Gastrocnemius medialis (tissue), 4 donors: ENCODE measurements around the gene MAP3K5. TPM values are rescaled to one million over a fixed set of nuclear protein-coding genes. Genes with fewer than 3 reads are reported as not detected.
A peak's percentile ranks its signal among the peaks of the same experiment; 100 is the strongest.

Experiments
- ATAC-seq, 2 donors: fragments of 150-250 bp; one replicate each; pipeline ENCODE4 v1.9.1; 2016
- DNase-seq, 2 donors: peaks; one replicate each; pipeline ENCODE4 v3.0.0-alpha.2; 2019
- H3K27ac ChIP-seq, 4 donors: fragments of 200-600 bp; sonication (generic); 1 replicate in 1 of 4; 2 replicates in 3 of 4; pipeline ENCODE4 v1.5.1; 2016 to 2018; ENCODE audit warnings: mild to moderate bottlenecking in 2 of 4, moderate library complexity in 1 of 4
- H3K27me3 ChIP-seq, 3 donors: fragments of 200-600 bp; sonication (generic) in 2 of 3; 1 replicate in 1 of 3; 2 replicates in 2 of 3; pipeline versions ENCODE4 v1.5.1 to v1.6.0; 2016 to 2019; ENCODE audit warnings: mild to moderate bottlenecking in 1 of 3, moderate library complexity in 1 of 3
- H3K36me3 ChIP-seq, 2 donors: fragments of 200-600 bp; sonication (generic) in 1 of 2; one replicate each; pipeline ENCODE4 v1.5.1; 2017 to 2018
- H3K4me1 ChIP-seq, 2 donors: fragments of 200-600 bp; sonication (generic) in 1 of 2; one replicate each; pipeline ENCODE4 v1.5.1; 2016 to 2017; ENCODE audit warnings: mild to moderate bottlenecking in 2 of 2
- H3K4me3 ChIP-seq, 4 donors: fragments of 200-600 bp; sonication (generic) in 3 of 4; 1 replicate in 1 of 4; 2 replicates in 3 of 4; pipeline ENCODE4 v1.5.1; 2016 to 2019; ENCODE audit warnings: mild to moderate bottlenecking in 2 of 4
- H3K9me3 ChIP-seq, 3 donors: fragments of 200-600 bp; sonication (generic) in 2 of 3; 1 replicate in 1 of 3; 2 replicates in 2 of 3; pipeline ENCODE4 v1.5.1; 2016 to 2019
- CTCF ChIP-seq, 5 experiments: fragments of 450-650 bp in 3 of 5; fragments of 200-600 bp in 2 of 5; sonication (generic) in 2 of 5; IDR thresholded peaks in 4 of 5; conservative IDR thresholded peaks in 1 of 5; 1 replicate in 4 of 5; 2 replicates in 1 of 5; pipeline ENCODE4 v1.5.1; 2016 to 2019; ENCODE audit warnings: antibody characterized with exemption in 5 of 5, mild to moderate bottlenecking in 3 of 5, moderate library complexity in 3 of 5
- POLR2A ChIP-seq, 2 donors: fragments of 450-650 bp; IDR thresholded peaks; one replicate each; pipeline ENCODE4 v1.6.1; 2017; ENCODE audit warnings: antibody characterized with exemption in 2 of 2, mild to moderate bottlenecking in 2 of 2, moderate library complexity in 2 of 2
- in situ Hi-C, 4 donors: fragments of 200-750 bp; cut with MboI; loops; one replicate each; pipeline versions ENCODE4 v1.15.0 to v1.8.0; 2017; ENCODE audit warnings: low sequenced_read_pairs in 4 of 4
- intact Hi-C: fragments of 100-400 bp; cut with DNase I; formaldehyde crosslinking; loops from one replicate; pipeline ENCODE4 v1.15.1; 2023; ENCODE audit warnings: low total_unique reads
- total RNA-seq, 4 donors: library from RNA; depleted of rRNA; stranded (reverse); fragments of >200 nt; gene quantifications; one replicate each; pipeline versions ENCODE4 v1.1.0 to v1.2.3, GENCODE V29; 2016

MAP3K5 gene
- total RNA-seq, 4 donors from 2014 or later: 2.9 to 46.9 (median 4.9) TPM

DNA sequence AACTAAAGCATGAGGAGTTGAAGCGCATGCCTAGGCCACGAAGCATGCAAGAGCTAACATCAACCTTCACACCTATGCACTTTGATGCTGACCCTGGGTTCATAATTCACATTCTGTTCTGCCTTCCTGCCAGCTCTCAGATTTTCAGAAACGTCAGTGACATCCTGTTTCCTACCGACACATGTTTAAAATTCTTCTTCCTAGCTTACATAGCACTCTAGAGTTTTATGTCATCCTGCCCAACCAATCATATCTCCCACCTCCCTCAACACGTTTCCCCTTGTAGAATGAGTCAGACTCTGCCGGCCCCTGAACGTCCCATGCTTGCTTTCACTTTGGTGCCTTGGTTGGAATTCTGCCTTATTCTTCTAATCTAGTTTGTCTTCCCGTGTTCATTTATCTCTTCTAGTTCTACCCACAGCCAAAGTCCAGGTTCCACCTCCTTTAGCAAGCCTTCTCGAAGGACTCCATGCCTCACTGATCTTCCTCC is 144.9 kb downstream of the MAP3K5 start:
- TF ChIP-seq POLR2A (IDR thresholded peaks at IDR 0.05): no peak
- no peak for TF ChIP-seq CTCF (IDR thresholded peaks at IDR 0.05 in 4 of 5, conservative IDR thresholded peaks at IDR 0.05 in 1 of 5)
- DNase-seq: no peak
- Histone ChIP-seq H3K9me3 (no peaks in the 10 kb centered on the region), H3K4me3 (no peak overlapping the region), H3K36me3 (no peaks in the 10 kb centered on the region), H3K27ac (peak overlapping the region in 1 of 4 donors; percentile 1), H3K4me1 (peaks cover 8 to 29% of the 10 kb centered on the region in 2 donors), H3K27me3 (no peaks in the 10 kb centered on the region)
- intact Hi-C loops: no loop called here
- no peak for ATAC-seq
- in situ Hi-C loops: loop anchor here in 2 of 4 donors (5.0 to 10.0 kb wide), 2 partner anchors 145 to 147 kb away; partner anchors contain the start of gene MAP3K5 (in 2 of the 2)

DNA sequence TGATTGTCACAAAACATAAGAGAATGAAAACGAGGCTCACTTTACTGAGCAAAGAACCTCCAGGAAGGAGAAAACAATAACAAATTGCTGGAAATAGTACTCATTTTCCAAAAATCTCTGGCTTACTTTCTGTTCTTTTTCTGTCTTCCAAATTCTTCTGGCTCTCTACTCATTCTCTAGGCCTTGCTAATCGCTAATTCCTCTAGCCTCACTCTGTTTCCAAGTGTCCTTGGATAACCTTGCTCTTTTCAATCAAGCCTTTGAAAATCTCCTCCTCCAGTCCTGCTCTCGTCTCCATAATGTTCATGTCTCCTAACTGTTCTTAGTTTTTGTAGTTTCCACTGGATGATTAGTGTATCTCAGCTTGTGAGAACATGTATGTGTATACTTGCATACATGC is 145.9 kb downstream of the MAP3K5 start:
- Histone ChIP-seq H3K4me1 (peaks cover 8 to 29% of the 10 kb centered on the region in 2 donors), H3K4me3 (no peak overlapping the region), H3K36me3 (no peaks in the 10 kb centered on the region), H3K27ac (peak overlapping the region in 1 of 4 donors; percentile 3), H3K27me3 (no peaks in the 10 kb centered on the region), H3K9me3 (no peaks in the 10 kb centered on the region)
- in situ Hi-C loops: loop anchor here in 2 of 4 donors (5.0 to 10.0 kb wide), 2 partner anchors 146 to 148 kb away; partner anchors contain the start of gene MAP3K5 (in 2 of the 2)
- TF ChIP-seq CTCF (IDR thresholded peaks at IDR 0.05 in 4 of 5, conservative IDR thresholded peaks at IDR 0.05 in 1 of 5) (no peak), POLR2A (IDR thresholded peaks at IDR 0.05) (no peak)
- no peak for DNase-seq
- intact Hi-C loops: no loop called here
- no peak for ATAC-seq

DNA sequence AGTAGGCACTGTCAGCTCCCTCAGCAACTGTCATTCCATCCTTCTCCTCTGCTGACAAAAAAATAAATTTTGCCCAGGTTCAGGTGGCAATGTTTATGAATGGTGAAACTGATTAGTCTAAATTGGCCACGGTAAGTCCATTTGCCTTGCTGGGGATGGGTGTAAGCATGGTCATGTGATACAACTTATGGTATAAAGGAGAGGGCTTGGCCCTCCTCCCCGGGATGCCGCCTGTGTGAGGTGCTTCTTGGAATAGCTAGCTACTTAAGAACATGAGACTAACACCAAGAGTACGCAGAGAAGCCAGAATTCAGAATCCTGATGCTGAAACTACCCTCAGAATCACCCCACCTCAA is 147.7 kb downstream of the MAP3K5 start:
- DNase-seq (no peak), ATAC-seq (no peak)
- in situ Hi-C loops: loop anchor here in 3 of 4 donors (5.0 to 10.0 kb wide), 2 partner anchors 148 to 150 kb away; partner anchors contain the start of gene MAP3K5 (in 3 of the 3)
- intact Hi-C loops: loop anchor here (1.0 to 2.0 kb wide), 3 partner anchors 34 to 149 kb away; no protein-coding TSS in a partner anchor
- Histone ChIP-seq H3K27ac (peak overlapping the region in 2 of 4 donors; percentile 40 to 65), H3K27me3 (no peaks in the 10 kb centered on the region), H3K4me3 (no peak overlapping the region), H3K36me3 (no peaks in the 10 kb centered on the region), H3K9me3 (no peaks in the 10 kb centered on the region), H3K4me1 (peaks cover 8 to 29% of the 10 kb centered on the region in 2 donors)
- TF ChIP-seq CTCF (IDR thresholded peaks at IDR 0.05 in 4 of 5, conservative IDR thresholded peaks at IDR 0.05 in 1 of 5): no peak
- no peak for TF ChIP-seq POLR2A (IDR thresholded peaks at IDR 0.05)

- in situ Hi-C loops: loop anchor here in 3 of 4 donors (5.0 to 10.0 kb wide), 2 partner anchors 148 to 151 kb away; partner anchors contain the start of gene MAP3K5 (in 3 of the 3)
- TF ChIP-seq POLR2A (IDR thresholded peaks at IDR 0.05) (no peak), CTCF (IDR thresholded peaks at IDR 0.05 in 4 of 5, conservative IDR thresholded peaks at IDR 0.05 in 1 of 5) (peak; percentile 61 to 89 (median 82))
- intact Hi-C loops: loop anchor here (1.0 to 2.0 kb wide), 4 partner anchors 13 to 149 kb away; no protein-coding TSS in a partner anchor
- Histone ChIP-seq H3K27ac (peak overlapping the region in 2 of 4 donors; percentile 40 to 65), H3K4me3 (no peak overlapping the region), H3K27me3 (no peaks in the 10 kb centered on the region), H3K9me3 (no peaks in the 10 kb centered on the region), H3K36me3 (no peaks in the 10 kb centered on the region), H3K4me1 (peaks cover 8 to 29% of the 10 kb centered on the region in 2 donors)
- DNase-seq: peak; percentile 67 to 75
- peak; percentile 92 to 95 for ATAC-seq
Observed at GRCh38 chr6:136643850-136644596, 148.3 kb downstream of the MAP3K5 start.
